Stimulated activated CD4-positive, alpha-beta T cell treated with anti-CD3 and anti-CD28 coated beads, Interleukin-15, amount 100 ng/mL, for 1 hour (primary cell): ENCODE data around the gene RAE1.

Source experiments
- DNase-seq, 2 donors: peaks; one replicate each; pipeline ENCODE4 v3.0.0-alpha.2; 2020; ENCODE audit warnings: low read depth in 1 of 2, low spot score in 1 of 2

RAE1 gene

GRCh38 chr20:57351042-57351783, at the start of gene RAE1:
TSS of gene RAE1 (plus strand) at chr20:57351255. CDS start at chr20:57354039, 2,784 bp downstream.
- peak; percentile 74 to 80 for DNase-seq

DNA sequence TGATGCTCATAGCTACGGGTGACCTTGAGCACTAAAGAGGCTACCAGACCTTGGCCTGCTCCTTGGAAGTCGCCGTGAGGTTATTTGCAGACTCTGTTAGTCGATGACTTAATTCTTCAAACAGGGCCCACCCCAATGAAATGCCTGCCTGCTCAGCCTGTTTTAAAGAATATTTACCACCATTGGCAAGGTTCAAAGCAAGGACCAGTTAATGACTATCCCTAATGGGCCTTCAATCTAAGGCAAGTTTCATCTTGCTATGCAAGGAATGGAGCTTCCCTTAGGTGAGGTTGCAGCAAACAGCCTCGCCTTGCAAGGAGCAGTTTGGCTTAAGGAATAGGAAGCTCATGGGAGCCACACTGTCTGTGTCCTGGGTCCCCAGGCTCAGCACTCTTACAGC, 44.3 kb upstream of the RAE1 start:
- no peak for DNase-seq

DNA sequence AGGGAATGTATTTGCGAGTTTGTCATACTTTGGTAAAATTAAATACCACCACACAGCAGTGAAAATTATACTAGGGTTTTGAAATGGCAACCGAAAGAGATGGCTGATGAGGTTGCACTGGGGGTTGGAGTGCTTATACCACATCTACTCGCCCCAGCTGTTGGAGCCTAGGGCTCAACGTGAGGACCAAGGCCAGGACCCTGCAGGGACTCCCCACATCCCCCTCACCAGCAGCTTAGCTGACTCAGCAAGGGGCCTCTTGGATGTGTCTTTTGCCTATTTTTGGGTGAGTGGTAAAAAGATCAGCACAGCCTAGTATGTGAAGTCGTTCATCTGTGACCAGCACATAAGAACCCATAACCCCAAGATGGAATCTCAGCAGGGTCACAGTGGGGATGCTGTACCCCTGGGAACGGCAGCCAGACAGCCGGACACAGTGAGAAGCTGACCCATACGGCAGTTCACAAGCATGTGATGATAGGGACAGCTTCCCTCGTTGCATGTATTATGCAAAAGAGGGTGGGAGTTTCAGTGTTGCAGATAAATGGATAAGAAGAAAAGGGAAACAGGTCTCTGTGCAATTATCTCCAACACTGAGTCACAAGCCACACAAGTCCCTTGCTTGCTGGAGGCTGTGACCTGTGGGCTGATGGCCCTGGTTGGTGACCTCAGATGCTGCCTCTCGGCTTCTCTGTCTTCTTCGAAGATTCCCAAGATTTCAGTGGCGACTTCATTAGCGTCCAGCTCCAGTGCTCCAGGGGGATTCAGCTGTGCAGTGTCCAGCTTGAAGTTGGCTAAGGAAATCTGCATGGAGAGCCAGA, 42.4 kb upstream of the RAE1 start:
- DNase-seq = no peak

DNA sequence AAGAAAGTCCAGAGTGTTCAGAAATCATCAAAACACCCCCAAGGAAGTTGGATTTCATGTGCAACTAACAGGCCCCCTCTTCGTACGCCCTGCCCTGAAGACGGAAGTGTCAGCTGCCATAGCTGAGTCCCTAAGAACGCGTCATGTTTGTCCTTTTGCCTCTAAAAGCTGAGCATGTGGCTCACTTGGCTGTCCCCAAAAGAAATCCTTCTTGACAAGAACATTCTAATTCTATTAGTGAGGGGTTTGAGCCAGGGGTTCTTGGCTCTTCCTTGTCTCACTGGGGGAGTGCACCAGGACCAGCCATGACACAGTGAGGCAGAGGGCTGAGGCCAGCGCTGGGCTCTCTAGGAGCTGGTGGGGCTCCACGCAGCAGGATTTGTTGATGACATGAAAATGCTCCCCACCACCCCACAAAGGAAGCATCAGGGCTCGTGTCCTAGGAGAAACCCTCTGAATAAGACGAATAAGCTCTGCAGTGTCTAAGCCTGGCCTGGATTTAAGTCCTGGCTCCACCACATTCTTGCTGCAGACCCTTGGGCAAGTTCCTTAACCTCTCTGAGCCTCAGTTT, 41.4 kb upstream of the RAE1 start:
- DNase-seq = no peak

- DNase-seq = no peak
These were observed 40.1 kb upstream of the RAE1 start for GRCh38 chr20:57310821-57311514.

GRCh38 chr20:57312138-57312537, 38.9 kb upstream of the RAE1 start:
- DNase-seq = no peak

- no peak for DNase-seq
These were observed 37.8 kb upstream of the RAE1 start for GRCh38 chr20:57313230-57313629.

DNA sequence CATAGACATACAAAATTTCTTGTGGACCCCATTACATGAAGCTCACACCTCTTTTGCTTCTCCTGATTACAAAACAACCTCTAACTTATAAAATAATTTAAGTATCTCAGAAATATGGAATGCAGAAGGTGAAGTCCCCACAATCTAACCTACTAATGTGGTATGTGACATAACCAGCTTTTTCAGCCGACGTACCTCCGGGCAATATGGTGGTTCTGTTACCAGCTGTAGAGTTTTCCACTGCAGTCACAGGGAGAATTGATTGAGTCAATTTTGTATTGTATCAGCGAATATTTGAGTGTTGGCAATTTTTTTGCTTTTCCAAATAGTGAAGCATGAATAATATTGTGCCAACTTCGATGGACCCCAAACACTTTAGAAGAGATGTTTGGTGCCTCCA, 37.1 kb upstream of the RAE1 start:
- no peak for DNase-seq

DNA sequence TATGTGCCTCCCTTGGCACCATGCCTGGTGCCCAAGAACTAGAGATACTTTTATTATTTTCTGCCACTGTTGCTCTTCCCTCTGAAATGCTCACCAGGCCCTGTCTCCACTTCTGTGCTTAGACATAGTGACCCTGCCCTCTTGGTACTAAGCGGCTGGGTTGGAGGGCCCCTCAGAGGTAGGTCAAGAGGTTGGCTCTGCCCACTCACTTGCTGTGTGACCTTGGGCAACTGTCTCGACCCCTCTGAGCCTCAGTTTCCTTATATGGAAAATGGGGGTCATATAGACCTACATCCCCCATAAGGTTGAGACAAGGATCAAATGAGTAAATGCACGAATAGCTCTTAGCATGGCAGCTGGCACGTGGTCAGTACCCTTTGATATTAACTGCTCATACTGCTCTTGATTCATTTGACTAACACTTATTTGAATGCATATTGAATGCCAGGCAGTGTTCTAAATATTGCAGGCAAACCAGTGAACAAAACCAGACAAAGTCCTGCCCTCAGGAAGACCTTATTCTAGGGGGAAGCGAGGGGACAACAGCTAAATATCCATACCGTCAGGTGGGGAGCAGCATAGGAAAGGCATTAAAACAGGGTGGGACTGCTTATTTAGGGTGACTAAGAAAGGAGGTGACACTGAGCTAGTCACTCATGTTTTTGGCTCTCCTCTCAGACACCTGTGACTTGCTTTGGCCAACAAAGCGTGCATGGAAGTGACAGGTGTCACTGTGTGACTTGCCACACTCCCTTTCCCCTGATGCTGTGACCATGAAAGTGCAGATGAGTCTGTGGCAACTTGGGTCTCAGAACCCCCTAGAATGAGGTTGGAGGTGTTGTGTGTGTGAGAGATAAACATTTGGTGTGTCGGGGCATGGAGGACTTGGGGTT, 35.7 kb upstream of the RAE1 start:
- no peak for DNase-seq

DNA sequence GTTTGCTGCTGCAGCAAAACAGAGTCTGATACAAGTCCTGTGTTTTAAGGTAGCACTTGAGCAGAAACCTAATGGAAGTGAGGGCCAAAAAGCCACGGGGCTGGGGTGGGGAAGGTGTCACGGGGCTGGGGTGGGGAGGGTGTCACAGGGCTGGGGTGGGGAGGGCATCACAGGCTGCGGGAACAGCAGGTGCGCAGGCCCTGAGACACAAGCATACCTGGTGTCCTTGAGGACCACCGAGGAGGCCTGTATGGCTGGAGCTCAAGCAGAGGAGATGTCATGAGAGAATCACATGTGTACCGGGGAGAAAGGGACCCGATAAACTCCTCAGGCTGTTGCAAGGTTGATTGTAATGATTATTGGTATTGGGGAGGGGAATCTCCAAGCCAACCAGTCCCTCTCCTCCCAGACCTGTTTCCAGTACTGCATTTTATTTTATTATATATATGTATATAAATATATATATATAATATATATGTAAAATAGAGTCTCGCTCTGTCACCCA, 35.0 kb upstream of the RAE1 start:
- DNase-seq = no peak

- DNase-seq = no peak
These were observed 34.3 kb upstream of the RAE1 start for GRCh38 chr20:57316795-57317201.

DNA sequence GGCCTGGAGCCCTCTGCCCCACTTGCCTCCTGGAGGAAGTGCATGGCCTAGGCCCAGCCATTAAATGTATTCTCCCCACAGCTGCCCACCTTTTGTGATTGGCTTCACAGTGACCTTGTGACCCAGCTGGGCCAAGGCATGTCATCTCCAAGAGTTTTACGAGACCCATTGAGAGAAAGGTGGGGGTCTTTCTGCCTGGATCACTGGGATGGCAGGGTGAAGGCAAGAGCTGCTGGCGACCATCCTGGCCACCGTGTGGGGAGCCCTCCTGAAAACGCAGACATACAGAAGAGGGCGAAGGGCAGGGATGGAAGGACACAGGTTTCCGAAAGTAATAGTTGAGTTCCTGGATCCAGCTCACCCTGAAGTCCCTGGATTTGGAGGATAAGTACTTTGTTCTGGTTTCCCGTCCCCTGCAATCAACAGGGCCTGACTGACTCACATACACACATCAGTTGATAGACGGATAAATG, 33.7 kb upstream of the RAE1 start:
- no peak for DNase-seq

GRCh38 chr20:57317789-57318371, 33.2 kb upstream of the RAE1 start:
- DNase-seq = no peak

DNA sequence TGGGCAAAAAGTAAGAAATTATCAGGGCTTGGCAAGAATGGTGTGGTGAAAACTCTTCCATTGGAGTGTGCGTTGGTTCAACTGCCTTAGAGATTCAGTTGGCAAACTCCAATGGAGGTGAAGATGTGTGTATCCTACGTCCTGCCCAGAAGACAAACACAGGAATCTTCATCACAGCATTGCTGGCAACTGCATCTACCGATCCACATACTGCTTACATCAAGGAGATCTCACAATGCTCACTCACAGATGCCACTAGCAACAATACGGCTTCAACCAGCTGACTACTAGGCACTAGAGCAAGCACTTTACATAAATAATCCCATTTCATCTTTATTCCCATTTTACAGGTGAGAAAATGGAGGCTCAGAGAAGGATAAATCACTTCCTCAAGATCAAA, 31.5 kb upstream of the RAE1 start:
- no peak for DNase-seq

- DNase-seq = no peak
These were observed 30.7 kb upstream of the RAE1 start for GRCh38 chr20:57320358-57320757.

- DNase-seq = no peak
These were observed 29.9 kb upstream of the RAE1 start for GRCh38 chr20:57321142-57321541.

- DNase-seq = no peak
These were observed 28.6 kb upstream of the RAE1 start for GRCh38 chr20:57322476-57322875.

DNA sequence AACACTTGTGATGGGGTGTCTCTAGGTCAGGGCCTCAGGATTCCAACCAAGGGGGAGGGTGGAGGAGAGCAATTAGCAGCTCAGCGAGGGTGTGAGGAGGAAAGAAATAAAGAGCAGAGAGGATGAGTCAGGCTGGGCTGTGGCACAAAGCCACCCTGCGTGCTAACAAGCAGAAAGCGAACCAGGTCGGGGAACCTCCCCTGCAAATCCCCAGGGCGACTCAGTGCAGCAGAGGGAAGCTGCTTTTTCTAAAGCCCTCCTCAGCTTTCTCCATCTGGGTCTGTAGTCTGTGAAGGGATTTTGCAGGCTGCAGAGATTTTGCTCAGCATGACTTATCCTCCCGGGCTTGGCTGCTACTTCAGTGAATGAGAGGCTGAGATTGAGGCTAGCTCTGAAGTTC, 28.0 kb upstream of the RAE1 start:
- DNase-seq = no peak

- DNase-seq = no peak
These were observed 25.3 kb upstream of the RAE1 start for GRCh38 chr20:57325632-57326356.
